Subcutaneous abdominal adipose tissue (tissue), 5 donors: ENCODE data around the gene GPN1.
"Not testable (repeated sequence)": the region's sequence is repeated elsewhere in the genome, so short reads cannot be mapped to it uniquely, and the experiment has no call there.

Experiments
- H3K27ac ChIP-seq: one replicate; pipeline ENCODE4 v1.7.0; 2013; ENCODE audit warnings: low read depth, mild to moderate bottlenecking, inconsistent platforms, low read length, moderate library complexity
- H3K27me3 ChIP-seq, 5 donors: one replicate each; pipeline ENCODE4 v1.7.0; 2013; ENCODE audit warnings: low read length in 5 of 5, inconsistent platforms in 1 of 5; ENCODE audit not compliant: control insufficient read depth in 5 of 5, insufficient read depth in 4 of 5
- H3K36me3 ChIP-seq, 5 donors: one replicate each; pipeline ENCODE4 v1.7.0; 2013; ENCODE audit warnings: low read length in 5 of 5; ENCODE audit not compliant: control insufficient read depth in 5 of 5, insufficient read depth in 5 of 5
- H3K4me1 ChIP-seq, 5 donors: one replicate each; pipeline ENCODE4 v1.7.0; 2013; ENCODE audit warnings: low read length in 5 of 5, mild to moderate bottlenecking in 3 of 5, moderate library complexity in 1 of 5; ENCODE audit not compliant: control insufficient read depth in 5 of 5, insufficient read depth in 5 of 5
- H3K4me3 ChIP-seq, 5 donors: one replicate each; pipeline ENCODE4 v1.7.0; 2013; ENCODE audit warnings: low read length in 5 of 5, low read depth in 1 of 5
- H3K9ac ChIP-seq, 5 donors: one replicate each; pipeline ENCODE4 v1.7.0; 2013; ENCODE audit warnings: low read length in 5 of 5, mild to moderate bottlenecking in 4 of 5, moderate library complexity in 3 of 5
- H3K9me3 ChIP-seq, 5 donors: one replicate each; pipeline ENCODE4 v1.7.0; 2013; ENCODE audit warnings: low read length in 5 of 5; ENCODE audit not compliant: control insufficient read depth in 5 of 5
- donor health status: healthy.
- donor health status: healthy.
- donor health status: healthy.
- donor health status: healthy.
- donor health status: healthy.

GPN1 gene

DNA sequence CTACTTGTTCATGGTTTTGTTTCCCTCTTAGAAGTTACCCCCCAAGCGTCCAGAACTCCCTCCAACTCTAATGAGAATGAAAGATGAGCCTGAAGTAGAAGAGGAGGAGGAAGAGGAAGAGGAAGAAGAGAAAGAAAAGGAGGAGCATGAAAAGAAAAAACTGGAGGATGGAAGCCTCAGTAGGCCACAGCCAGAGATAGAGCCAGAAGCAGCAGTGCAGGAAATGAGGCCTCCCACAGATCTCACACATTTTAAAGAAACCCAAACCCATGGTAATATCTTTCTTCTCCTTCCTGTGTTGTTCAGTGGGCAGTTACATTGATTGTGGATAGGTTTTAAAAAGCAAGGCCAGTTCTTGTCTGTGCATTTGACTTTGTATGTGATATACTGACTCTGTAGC lies 56.2 kb downstream of the GPN1 start:
- not testable (repeated sequence) for H3K27me3 ChIP-seq, H3K9ac ChIP-seq, H3K27ac ChIP-seq, H3K9me3 ChIP-seq, H3K4me3 ChIP-seq, H3K4me1 ChIP-seq
- peaks cover 31 to 72% (median 59%) of the 10 kb centered on the region in 5 donors for H3K36me3 ChIP-seq

GRCh38 chr2:27685577-27685976 lies 56.7 kb downstream of the GPN1 start:
- Histone ChIP-seq H3K27me3 (no peaks in the 10 kb centered on the region), H3K27ac (no peak overlapping the region), H3K9ac (no peak overlapping the region), H3K4me3 (no peak overlapping the region), H3K9me3 (no peaks in the 10 kb centered on the region), H3K36me3 (peaks cover 31 to 67% (median 56%) of the 10 kb centered on the region in 5 donors), H3K4me1 (peaks cover 0 to 9% (median 1%) of the 10 kb centered on the region in 5 donors)

GRCh38 chr2:27687232-27687631 lies 58.4 kb downstream of the GPN1 start:
- Histone ChIP-seq H3K9ac (no peak overlapping the region), H3K4me1 (peaks cover 0 to 9% (median 1%) of the 10 kb centered on the region in 5 donors), H3K9me3 (no peaks in the 10 kb centered on the region), H3K36me3 (peaks cover 36 to 56% (median 41%) of the 10 kb centered on the region in 5 donors), H3K27me3 (no peaks in the 10 kb centered on the region), H3K27ac (no peak overlapping the region), H3K4me3 (no peak overlapping the region)

GRCh38 chr2:27689424-27689823 lies 60.6 kb downstream of the GPN1 start:
- Histone ChIP-seq H3K4me3 (no peak overlapping the region), H3K36me3 (peaks cover 29 to 60% (median 45%) of the 10 kb centered on the region in 5 donors), H3K9ac (no peak overlapping the region), H3K4me1 (no peaks in the 10 kb centered on the region), H3K9me3 (no peaks in the 10 kb centered on the region), H3K27me3 (no peaks in the 10 kb centered on the region), H3K27ac (no peak overlapping the region)

DNA sequence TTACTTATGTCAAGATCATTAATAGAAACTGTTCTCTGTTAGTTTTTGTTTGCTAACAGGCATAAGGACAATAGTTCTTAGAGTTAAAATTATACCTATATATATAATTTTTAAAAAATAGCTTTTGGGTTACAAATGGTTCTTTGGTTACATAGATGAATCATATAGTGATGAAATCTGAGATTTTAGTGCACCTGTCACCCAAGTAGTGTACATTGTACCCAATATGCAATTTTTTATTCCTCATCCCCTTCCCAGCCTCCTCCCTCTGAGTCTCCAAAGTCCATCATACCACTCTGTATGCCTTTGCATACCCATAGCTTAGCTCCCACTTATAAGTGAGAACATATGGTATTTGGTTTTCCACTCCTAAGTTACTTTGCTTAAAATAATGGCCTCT lies 61.2 kb downstream of the GPN1 start:
- Histone ChIP-seq H3K9ac (no peak overlapping the region), H3K27ac (no peak overlapping the region), H3K27me3 (no peaks in the 10 kb centered on the region), H3K4me1 (no peaks in the 10 kb centered on the region), H3K36me3 (peaks cover 25 to 64% (median 47%) of the 10 kb centered on the region in 5 donors), H3K9me3 (no peaks in the 10 kb centered on the region), H3K4me3 (no peak overlapping the region)

- Histone ChIP-seq H3K9me3 (no peaks in the 10 kb centered on the region), H3K9ac (no peak overlapping the region), H3K27ac (no peak overlapping the region), H3K27me3 (no peaks in the 10 kb centered on the region), H3K4me1 (peaks cover 0 to 5% (median 0%) of the 10 kb centered on the region in 5 donors), H3K4me3 (no peak overlapping the region), H3K36me3 (peaks cover 19 to 41% (median 24%) of the 10 kb centered on the region in 5 donors)
Measured at GRCh38 chr2:27697660-27698059, 68.8 kb downstream of the GPN1 start.
